GM19397 (cell line): ENCODE data around the gene C2CD4C.
"Not testable (repeated sequence)": the region's sequence is repeated elsewhere in the genome, so short reads cannot be mapped to it uniquely, and the experiment has no call there.

ENCODE experiments used
- ATAC-seq: cut with Tn5 transposase; IDR thresholded peaks from one replicate; pipeline ENCODE4 v1.9.1; 2021; ENCODE audit warnings: mild to moderate bottlenecking, moderate library complexity; ENCODE audit not compliant: unreplicated experiment

C2CD4C gene

DNA sequence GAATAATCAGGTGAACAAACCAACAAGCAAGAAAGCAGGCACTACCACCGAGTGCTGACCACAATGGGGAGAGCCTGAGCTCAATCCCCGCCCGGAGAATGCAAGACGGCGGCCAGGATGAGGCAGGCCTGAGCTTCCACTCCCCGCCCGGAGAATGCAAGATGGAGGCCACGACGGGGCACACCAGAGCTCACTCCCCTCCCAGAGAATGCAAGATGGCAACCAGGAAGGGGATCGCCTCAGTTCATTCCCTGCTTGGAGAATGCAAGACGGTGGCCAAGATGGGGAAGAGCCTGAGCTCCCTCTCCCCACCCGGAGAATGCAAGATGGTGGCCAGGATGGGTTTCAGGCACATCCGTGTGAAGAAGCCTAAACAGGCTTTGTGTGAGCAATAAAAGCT, 39.7 kb downstream of the C2CD4C start:
- no peak for ATAC-seq

DNA sequence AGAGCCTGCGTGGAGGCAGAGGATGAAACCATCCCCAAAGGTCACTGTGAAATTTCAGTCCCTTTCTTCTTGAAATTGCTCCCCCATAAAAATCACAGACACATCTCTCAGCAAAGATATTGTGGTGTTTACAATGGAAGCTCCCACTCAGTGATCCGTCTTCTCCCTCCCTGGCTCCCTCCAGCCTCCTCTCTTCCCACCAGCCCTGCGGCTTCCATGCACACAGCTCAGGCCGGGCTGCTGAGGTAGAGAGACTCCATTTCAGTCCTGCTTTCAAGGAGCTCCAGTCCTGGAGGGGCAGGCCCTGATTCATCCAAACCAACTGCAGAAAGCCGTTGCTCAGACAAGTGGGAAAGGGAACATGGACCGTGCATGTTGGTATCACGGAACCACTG, 40.3 kb downstream of the C2CD4C start:
- ATAC-seq = no peak

DNA sequence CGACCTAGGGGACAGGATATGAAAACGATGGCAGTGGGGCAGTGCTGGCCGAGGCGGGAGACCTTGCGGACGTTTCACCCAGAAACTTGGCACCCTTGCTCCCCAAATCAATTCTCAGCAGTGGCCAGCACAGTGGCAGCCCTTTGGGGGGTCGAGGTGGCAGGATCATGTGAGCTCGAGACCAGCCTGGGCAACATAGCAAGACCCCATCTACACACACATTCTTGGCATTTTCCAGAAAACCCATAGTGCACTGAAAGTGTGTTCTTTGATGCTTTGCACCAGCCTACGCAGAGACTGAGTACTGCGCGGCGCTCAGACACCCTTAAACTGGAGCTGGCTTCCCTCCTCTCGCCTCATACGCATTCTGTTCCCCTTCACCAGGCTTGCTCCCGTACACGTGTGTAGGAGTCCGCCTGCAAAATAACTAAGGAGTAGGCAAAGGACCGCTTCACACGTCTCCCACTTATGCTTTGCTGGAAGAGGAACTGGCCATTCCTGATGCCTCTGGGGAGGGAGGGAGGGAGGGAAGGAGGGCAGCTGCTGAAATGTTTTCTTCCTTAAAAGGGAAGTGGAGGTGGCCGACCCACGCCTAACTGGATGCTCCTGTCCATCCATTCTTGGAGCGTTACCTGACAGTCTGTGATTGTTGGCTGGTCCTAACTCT, 40.9 kb downstream of the C2CD4C start:
- no peak for ATAC-seq

DNA sequence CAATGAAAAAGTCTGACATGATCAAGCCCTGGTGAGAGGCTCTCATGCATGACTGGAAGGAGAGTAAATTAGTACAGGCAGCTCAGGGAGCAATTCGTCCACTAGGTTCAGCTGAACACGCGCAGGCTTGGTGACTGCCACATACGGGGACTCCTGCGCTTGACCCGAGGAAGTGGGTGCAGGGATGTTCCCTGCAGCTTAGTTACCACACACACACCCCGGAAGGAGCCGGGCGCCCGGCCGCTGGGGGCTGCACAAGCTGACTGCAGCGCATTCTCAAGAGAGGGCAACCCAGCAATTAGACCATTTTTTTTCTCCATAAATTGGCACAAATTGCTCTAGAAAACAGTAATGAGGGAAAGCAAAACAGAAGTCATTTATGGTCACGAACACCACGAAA, 41.4 kb downstream of the C2CD4C start:
- no peak for ATAC-seq

DNA sequence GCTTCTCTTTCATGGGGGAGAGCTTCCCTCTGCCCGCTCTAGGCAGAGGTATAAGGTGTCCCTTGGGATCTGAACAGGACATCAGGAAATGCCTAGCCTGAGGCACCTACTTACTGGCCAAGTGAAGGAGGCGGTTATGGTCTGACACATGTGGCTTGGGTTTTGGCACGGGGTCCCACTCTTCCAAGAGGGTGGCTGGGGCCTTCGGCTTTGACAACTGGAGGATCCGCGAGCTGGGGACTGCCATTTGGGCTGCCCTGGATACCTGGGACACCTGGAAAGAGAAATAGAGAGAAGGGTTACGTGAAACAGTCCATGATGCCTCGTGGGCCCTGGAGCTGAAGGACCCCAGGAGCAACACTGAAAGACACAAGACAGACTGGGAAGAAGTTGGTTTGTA, 42.0 kb downstream of the C2CD4C start:
- ATAC-seq = no peak

DNA sequence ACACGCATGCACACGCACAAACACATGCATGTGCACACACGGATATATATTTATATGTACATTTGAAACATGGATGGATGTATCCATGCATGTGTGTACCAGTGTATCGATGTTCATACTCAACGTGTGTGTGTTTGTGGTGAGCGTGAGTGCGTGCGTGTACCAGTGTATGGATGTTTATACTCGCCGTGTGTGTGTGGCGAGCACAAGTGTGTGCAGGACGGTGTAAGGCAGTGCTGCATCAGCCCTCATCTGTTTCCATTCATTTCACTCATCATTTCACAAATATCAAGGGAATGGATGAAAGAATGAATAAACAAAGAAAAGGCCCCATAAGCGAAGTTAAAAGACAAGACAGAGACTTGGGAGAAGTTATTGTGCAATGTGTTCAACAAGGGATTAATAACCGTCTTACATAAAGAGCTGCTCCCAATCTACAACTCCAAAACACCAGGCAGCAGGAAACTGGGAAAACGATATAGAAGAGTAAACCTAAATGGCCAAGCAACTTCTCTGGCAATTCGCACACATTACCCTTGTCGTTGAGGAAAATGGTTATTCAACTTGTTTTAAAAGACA, 42.7 kb downstream of the C2CD4C start:
- ATAC-seq = no peak

DNA sequence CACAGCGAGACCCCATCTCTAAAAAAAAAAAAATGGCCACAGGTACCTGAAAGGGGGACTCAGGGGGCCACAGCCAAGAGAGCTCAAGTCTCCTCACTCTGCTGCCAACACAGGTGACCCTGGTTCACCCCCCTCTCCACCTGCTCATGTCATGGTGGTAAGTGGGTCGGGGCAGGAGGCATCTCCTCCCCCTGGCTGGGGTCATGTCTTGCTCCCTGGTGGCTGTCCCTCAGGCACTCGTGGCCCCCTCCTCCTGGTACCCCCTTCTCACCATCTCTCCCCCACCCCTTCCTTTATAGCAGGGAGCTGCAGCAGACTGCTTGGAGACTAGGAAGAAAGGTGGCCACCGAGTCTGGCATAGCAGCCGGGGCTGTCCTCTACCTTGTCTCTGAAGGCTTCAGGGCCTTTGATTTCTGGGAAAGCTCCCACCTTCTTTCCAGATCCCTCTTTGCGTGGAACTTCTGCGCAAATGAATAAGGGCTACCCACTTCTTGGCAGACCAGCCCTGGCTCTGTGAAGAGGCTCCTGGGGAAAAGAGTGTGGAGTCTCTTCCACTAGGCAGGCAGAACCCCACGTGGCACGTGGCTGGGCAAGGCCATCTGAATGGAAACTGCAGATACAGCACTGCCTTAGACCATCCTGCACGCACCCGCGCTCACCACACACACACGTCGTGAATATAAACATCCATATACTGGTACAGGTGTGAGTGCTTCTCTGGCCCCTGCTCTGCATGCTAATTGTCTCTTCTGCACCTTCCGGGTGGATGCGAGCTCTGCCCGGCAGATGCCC, 44.3 kb downstream of the C2CD4C start:
- ATAC-seq = no peak

DNA sequence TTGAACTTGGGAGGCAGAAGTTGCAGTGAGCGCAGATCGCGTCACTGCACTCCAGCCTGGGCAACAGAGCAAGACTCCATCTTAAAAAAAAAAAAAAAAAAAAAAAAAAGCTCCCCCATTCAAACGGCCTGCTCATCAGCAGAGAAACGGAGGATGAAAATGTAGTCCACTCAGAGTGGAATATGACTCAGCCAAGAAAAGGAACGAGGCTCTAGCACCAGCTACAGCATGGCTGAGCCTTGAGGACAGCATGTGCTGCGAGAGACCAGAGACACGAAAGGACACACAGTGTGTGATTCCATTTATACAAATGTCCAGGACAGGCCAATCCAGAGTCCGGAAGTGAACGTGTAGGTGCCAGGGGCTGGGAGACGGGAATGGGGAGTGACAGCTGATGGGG, 46.3 kb downstream of the C2CD4C start:
- no peak for ATAC-seq

DNA sequence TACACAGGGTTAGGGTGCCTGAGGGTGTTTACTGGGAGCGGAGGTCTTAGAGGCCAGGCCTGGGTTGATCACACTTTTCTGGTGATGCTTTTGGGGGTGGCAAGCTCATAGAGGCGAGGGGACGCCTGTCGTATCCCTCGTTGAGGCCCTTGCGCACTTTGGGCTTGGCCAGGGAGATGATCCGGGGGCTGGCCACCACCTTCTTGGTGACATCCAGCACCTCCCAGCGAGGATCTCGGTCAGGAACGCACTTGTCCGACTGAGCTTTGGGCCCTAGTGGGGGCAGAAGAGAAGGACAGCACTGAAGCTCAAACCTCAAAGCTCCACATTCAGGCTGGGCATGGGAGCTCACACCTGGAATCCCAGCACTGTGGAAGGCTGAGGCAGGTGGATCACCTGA, 46.8 kb downstream of the C2CD4C start:
- ATAC-seq = no peak

DNA sequence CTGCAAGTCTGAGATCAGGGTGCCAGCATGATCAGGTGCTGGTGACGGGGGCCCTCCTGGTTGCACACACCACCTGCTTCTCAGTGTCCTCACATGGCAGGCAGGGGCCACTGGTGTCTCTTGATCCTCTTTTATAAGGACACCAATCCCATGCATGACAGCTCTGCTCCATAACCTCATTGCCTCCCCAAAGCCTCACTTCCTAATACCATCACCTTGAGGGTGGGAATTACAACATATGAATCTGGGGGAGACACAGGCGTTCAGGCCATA, 49.4 kb downstream of the C2CD4C start:
- ATAC-seq = no peak

DNA sequence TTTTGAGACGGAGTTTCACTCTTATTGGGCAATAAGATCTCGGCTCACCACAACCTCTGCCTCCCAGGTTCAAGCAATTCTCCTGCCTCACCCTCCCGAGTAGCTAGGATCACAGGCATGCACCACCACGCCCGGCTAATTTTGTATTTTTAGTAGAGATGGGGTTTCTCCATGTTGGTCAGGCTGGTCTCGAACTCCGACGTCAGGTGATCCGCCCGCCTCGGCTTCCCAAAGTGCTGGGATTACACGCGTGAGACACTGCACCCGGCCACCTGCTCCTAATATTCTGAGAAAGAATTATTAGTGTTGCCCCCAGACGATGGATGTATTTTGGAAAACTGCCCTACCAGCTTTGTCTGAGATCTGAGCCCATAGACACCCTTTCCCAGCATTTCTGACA, 53.4 kb downstream of the C2CD4C start:
- not testable (repeated sequence) for ATAC-seq
